ENCODE data around the gene ZNF574.

ZNF574 gene

DNA sequence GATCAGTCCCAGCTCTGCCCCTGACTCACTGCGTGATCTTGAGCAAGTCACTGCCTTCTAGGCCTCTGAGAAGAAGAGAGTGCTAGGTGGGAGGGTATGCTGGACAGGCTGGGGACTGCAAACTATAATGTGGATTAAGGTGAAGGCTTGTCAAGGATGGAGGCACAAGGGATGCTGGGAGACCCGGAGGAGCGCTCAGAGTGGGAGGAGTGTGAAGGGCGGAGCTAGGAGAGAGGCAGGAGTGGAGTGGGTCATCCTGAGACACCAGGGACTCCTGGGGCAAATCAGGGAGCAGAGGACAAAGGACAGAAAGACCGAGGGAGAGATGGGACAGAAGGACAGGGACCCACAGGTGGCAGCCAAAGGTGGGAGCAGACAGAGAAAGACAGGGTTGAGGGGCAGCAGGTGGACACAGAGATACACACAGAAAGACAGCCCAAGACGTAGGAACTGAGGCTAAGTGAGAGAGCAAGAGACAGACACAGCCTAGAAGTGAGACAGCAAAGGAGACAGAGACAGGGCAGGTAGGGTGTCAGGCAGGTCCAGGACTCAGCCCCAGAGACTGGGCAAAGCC lies 8.6 kb upstream of the ZNF574 start:
- no peaks in the 10 kb centered on the region for H3K79me2 ChIP-seq (ENCODE audit: control insufficient read depth, low read length)
- H3K9me2 ChIP-seq (replicated peaks; ENCODE audit: control insufficient read depth, low read length): no peaks in the 10 kb centered on the region
- H3K4me1 ChIP-seq (ENCODE audit: control insufficient read depth, low read length): peaks cover 15% of the 10 kb centered on the region
- no peaks in the 10 kb centered on the region for H3K9me3 ChIP-seq (ENCODE audit: control insufficient read depth, insufficient read depth, low read length)
- no peak overlapping the region for H3K4me2 ChIP-seq (ENCODE audit: low read length)
- no peaks in the 10 kb centered on the region for H4K20me1 ChIP-seq (ENCODE audit: control insufficient read depth, insufficient read depth, low read depth, low read length)
- H3F3A ChIP-seq (ENCODE audit: control insufficient read depth, insufficient read depth): no peaks in the 10 kb centered on the region
- no peak for TF ChIP-seq EZH2phosphoT487 (IDR thresholded peaks at IDR 0.05; ENCODE audit: borderline replicate concordance, low read length)
- TF ChIP-seq, protein P1, sequence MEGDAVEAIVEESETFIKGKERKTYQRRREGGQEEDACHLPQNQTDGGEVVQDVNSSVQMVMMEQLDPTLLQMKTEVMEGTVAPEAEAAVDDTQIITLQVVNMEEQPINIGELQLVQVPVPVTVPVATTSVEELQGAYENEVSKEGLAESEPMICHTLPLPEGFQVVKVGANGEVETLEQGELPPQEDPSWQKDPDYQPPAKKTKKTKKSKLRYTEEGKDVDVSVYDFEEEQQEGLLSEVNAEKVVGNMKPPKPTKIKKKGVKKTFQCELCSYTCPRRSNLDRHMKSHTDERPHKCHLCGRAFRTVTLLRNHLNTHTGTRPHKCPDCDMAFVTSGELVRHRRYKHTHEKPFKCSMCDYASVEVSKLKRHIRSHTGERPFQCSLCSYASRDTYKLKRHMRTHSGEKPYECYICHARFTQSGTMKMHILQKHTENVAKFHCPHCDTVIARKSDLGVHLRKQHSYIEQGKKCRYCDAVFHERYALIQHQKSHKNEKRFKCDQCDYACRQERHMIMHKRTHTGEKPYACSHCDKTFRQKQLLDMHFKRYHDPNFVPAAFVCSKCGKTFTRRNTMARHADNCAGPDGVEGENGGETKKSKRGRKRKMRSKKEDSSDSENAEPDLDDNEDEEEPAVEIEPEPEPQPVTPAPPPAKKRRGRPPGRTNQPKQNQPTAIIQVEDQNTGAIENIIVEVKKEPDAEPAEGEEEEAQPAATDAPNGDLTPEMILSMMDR (IDR thresholded peaks at IDR 0.05; ENCODE audit: low read depth, low read length, poor library complexity, severe bottlenecking): no peak
- peaks cover 29% of the 10 kb centered on the region for H3K27me3 ChIP-seq (ENCODE audit: control insufficient read depth, low read length)
- H3K4me3 ChIP-seq (ENCODE audit: low read length): no peak overlapping the region
- H3K27ac ChIP-seq (ENCODE audit: low read depth, low read length): no peak overlapping the region
- no peaks in the 10 kb centered on the region for H3K36me3 ChIP-seq (ENCODE audit: control insufficient read depth, low read length)

- H3K4me3 ChIP-seq (ENCODE audit: low read length): no peak overlapping the region
These were observed 7.6 kb upstream of the ZNF574 start for GRCh38 chr19:42068361-42068755.

GRCh38 chr19:42068756-42069571 lies 7.0 kb upstream of the ZNF574 start:
- peaks cover 29% of the 10 kb centered on the region for H3K27me3 ChIP-seq (ENCODE audit: control insufficient read depth, low read length)
- TF ChIP-seq, protein P1 (IDR thresholded peaks at IDR 0.05; ENCODE audit: low read depth, low read length, poor library complexity, severe bottlenecking): no peak
- no peak for TF ChIP-seq EZH2phosphoT487 (IDR thresholded peaks at IDR 0.05; ENCODE audit: borderline replicate concordance, low read length)

More at GRCh38 chr19:42068361-42068755, 7.6 kb upstream of the ZNF574 start:
- peaks cover 6% of the 10 kb centered on the region; the same call in 1 of the 2 replicates for H3F3A ChIP-seq (ENCODE audit: control insufficient read depth, insufficient read depth)
- H3K27me3 ChIP-seq (ENCODE audit: control insufficient read depth, low read length): peaks cover 29% of the 10 kb centered on the region
- H3K36me3 ChIP-seq (ENCODE audit: control insufficient read depth, low read length): no peaks in the 10 kb centered on the region
- no peaks in the 10 kb centered on the region for H4K20me1 ChIP-seq (ENCODE audit: control insufficient read depth, insufficient read depth, low read depth, low read length)
- H3K4me2 ChIP-seq (ENCODE audit: low read length): no peak overlapping the region
- no peaks in the 10 kb centered on the region for H3K79me2 ChIP-seq (ENCODE audit: control insufficient read depth, low read length)
- TF ChIP-seq EZH2phosphoT487 (IDR thresholded peaks at IDR 0.05; ENCODE audit: borderline replicate concordance, low read length): no peak
- TF ChIP-seq, protein P1 (IDR thresholded peaks at IDR 0.05; ENCODE audit: low read depth, low read length, poor library complexity, severe bottlenecking): no peak
- H3K4me1 ChIP-seq (ENCODE audit: control insufficient read depth, low read length): peaks cover 15% of the 10 kb centered on the region
- no peaks in the 10 kb centered on the region for H3K9me3 ChIP-seq (ENCODE audit: control insufficient read depth, insufficient read depth, low read length)
- no peak overlapping the region for H3K27ac ChIP-seq (ENCODE audit: low read depth, low read length)
- no peaks in the 10 kb centered on the region for H3K9me2 ChIP-seq (replicated peaks; ENCODE audit: control insufficient read depth, low read length)

More at GRCh38 chr19:42068756-42069571, 7.0 kb upstream of the ZNF574 start:
- no peak overlapping the region for H3K27ac ChIP-seq (ENCODE audit: low read depth, low read length)
- H3K4me1 ChIP-seq (ENCODE audit: control insufficient read depth, low read length): peaks cover 15% of the 10 kb centered on the region
- H3K9me2 ChIP-seq (replicated peaks; ENCODE audit: control insufficient read depth, low read length): no peaks in the 10 kb centered on the region
- H4K20me1 ChIP-seq (ENCODE audit: control insufficient read depth, insufficient read depth, low read depth, low read length): no peaks in the 10 kb centered on the region
- H3K4me3 ChIP-seq (ENCODE audit: low read length): no peak overlapping the region
- no peaks in the 10 kb centered on the region for H3K79me2 ChIP-seq (ENCODE audit: control insufficient read depth, low read length)
- H3K36me3 ChIP-seq (ENCODE audit: control insufficient read depth, low read length): no peaks in the 10 kb centered on the region
- H3F3A ChIP-seq (ENCODE audit: control insufficient read depth, insufficient read depth): peaks cover 6% of the 10 kb centered on the region; the same call in 1 of the 2 replicates
- H3K9me3 ChIP-seq (ENCODE audit: control insufficient read depth, insufficient read depth, low read length): no peaks in the 10 kb centered on the region
- no peak overlapping the region for H3K4me2 ChIP-seq (ENCODE audit: low read length)

Measured in DOHH2 (cell line).